ENCODE data around the gene METTL25. TPM values are rescaled to one million over a fixed set of nuclear protein-coding genes. Genes with fewer than 3 reads are reported as not detected.

Gene METTL25
- total RNA-seq, 2 donors from 2014 or later, result 16.3 to 20.6 TPM

DNA sequence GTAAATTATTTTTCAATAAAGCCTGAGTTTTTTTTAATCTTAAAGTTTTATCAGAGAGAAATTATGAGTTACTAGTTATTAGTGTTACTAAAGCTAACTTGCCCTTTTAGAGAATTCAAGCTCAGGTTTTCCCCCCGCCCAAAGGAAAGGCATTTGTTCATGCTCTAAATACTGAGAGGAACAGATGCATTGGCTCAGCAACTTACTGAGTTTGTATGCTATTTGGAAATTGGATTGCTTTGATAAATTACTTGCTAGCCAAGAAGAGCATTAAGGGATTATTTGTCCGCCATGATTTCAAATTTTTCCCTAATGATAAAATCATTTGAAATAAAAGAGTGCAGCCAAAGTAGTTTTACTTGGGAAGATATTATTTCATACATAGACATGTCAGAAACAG is 149.4 kb downstream of the METTL25 start:
- no peak overlapping the region for H3K27ac ChIP-seq
- no peaks in the 10 kb centered on the region for H3K4me1 ChIP-seq
- no peak for DNase-seq (ENCODE audit: low spot score)
- H3K9me3 ChIP-seq, result no peaks in the 10 kb centered on the region
- H3K27me3 ChIP-seq, result no peaks in the 10 kb centered on the region
- TF ChIP-seq, protein P1, sequence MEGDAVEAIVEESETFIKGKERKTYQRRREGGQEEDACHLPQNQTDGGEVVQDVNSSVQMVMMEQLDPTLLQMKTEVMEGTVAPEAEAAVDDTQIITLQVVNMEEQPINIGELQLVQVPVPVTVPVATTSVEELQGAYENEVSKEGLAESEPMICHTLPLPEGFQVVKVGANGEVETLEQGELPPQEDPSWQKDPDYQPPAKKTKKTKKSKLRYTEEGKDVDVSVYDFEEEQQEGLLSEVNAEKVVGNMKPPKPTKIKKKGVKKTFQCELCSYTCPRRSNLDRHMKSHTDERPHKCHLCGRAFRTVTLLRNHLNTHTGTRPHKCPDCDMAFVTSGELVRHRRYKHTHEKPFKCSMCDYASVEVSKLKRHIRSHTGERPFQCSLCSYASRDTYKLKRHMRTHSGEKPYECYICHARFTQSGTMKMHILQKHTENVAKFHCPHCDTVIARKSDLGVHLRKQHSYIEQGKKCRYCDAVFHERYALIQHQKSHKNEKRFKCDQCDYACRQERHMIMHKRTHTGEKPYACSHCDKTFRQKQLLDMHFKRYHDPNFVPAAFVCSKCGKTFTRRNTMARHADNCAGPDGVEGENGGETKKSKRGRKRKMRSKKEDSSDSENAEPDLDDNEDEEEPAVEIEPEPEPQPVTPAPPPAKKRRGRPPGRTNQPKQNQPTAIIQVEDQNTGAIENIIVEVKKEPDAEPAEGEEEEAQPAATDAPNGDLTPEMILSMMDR (IDR thresholded peaks at IDR 0.05), result no peak
- no peaks in the 10 kb centered on the region for H3K36me3 ChIP-seq
- no peak overlapping the region for H3K4me3 ChIP-seq

DNA sequence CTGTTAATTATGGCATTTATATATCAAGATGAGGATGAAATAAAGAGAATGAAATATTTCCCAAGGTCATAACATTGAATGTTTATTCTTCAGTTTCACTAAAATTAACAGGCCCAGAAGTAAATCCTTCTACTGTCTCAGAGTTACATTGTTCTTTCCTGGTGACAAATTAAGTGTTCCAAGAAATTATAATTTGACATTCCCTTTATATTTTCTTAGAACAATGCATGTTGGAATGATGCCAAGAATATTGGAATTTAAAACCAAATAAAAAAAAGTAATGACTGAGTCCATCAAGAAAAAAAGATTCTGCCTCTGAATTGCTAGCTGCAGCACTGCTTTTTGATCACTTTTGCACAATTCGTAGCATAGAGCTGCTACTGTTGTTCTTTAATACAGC is 152.1 kb downstream of the METTL25 start:
- no peak overlapping the region for H3K4me3 ChIP-seq

DNA sequence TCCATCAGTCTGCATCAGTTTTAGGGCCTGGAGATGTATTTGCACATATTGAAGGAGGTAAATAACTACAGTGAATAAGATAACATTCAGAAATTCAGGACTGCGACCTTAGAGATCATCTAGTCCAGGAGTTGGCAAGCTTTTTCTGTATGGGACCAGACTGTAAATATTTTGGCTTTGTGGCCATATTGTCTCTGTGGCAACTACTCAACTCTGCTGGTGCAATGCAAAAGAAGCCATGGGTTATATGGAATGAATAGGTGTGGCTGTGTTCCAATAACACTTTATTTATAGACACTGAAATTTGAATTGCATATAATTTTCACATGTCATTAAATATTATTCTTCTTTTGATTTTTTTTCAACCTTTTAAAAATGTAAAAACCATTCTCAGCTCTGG is 156.6 kb downstream of the METTL25 start:
- TF ChIP-seq, protein P1 (IDR thresholded peaks at IDR 0.05), result no peak
- H3K27me3 ChIP-seq, result no peaks in the 10 kb centered on the region
- no peak overlapping the region for H3K4me3 ChIP-seq
- no peak for DNase-seq (ENCODE audit: low spot score)
- no peaks in the 10 kb centered on the region for H3K36me3 ChIP-seq
- H3K4me1 ChIP-seq, result no peaks in the 10 kb centered on the region
- H3K9me3 ChIP-seq, result no peaks in the 10 kb centered on the region
- H3K27ac ChIP-seq, result no peak overlapping the region

More for the DNA sequence above, 152.1 kb downstream of the METTL25 start:
- DNase-seq (ENCODE audit: low spot score), result no peak
- Histone ChIP-seq H3K27ac (no peak overlapping the region), H3K36me3 (no peaks in the 10 kb centered on the region), H3K4me1 (no peaks in the 10 kb centered on the region), H3K27me3 (no peaks in the 10 kb centered on the region), H3K9me3 (no peaks in the 10 kb centered on the region)
- TF ChIP-seq, protein P1 (IDR thresholded peaks at IDR 0.05), result no peak

DNA sequence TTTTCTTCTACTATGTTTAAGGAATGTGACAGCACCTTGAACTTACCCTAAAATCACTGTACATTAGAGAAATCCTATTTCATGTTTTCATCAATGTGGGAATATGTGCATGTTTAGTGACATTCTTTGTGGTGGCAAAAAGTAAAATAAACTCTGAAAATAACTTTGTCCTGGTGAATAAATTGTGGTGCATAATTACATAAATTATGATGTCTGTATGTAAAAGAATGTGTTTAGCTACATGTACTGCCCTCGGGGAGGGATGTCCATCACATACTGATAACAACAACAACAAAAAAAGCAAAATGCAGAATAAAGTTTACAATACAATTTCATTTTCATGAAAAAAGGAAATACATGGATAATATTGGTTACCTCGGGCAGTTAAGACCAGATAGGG is 157.3 kb downstream of the METTL25 start:
- no peak for DNase-seq (ENCODE audit: low spot score)
- no peak overlapping the region for H3K4me3 ChIP-seq
- H3K4me1 ChIP-seq, result no peaks in the 10 kb centered on the region
- H3K27ac ChIP-seq, result no peak overlapping the region
- H3K9me3 ChIP-seq, result no peaks in the 10 kb centered on the region
- TF ChIP-seq, protein P1 (IDR thresholded peaks at IDR 0.05), result no peak
- no peaks in the 10 kb centered on the region for H3K36me3 ChIP-seq
- no peaks in the 10 kb centered on the region for H3K27me3 ChIP-seq

DNA sequence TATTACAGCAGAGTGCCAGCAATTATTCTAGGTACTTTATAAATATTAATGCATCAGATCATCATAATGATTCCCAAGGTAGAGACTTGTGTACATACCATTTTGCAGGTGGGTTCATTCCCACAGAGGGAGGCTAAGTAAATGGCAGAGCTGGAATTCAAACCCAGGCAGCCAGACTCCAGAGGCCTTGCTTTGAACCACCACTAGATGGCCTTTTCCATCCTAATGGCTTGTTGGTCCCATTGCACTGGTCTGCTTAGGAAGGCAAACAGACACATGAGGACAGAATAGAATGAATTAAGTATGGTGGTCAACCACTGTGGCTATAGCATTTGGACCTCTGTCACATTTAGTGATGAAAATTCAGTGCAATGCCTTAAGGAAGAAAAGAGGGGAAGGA is 158.7 kb downstream of the METTL25 start:
- DNase-seq (ENCODE audit: low spot score), result no peak
- H3K4me1 ChIP-seq, result no peaks in the 10 kb centered on the region
- TF ChIP-seq, protein P1 (IDR thresholded peaks at IDR 0.05), result no peak

DNA sequence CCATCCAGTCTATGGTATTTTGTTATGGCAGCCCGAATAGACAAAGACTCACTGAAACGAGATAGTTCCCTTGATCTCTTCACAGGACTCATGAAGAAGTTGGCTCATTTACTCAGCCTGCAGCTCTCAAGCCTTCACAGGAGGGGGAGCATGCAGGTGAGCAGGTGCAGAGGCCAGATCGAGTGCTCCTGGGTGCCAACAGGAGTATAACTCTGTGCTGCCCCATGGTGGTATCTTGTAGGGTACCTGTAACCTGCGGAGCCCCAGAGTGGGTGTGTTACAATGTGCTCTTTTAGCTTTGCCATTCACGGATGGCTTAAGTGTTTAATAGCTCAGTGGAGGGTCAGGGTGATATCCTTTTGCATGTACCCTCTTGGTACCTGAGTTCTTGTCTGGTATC is 159.5 kb downstream of the METTL25 start:
- H3K27me3 ChIP-seq, result no peaks in the 10 kb centered on the region
- H3K36me3 ChIP-seq, result no peaks in the 10 kb centered on the region
- H3K4me3 ChIP-seq, result no peak overlapping the region
- H3K9me3 ChIP-seq, result no peaks in the 10 kb centered on the region
- TF ChIP-seq, protein P1 (IDR thresholded peaks at IDR 0.05), result no peak
- H3K4me1 ChIP-seq, result no peaks in the 10 kb centered on the region
- DNase-seq (ENCODE audit: low spot score), result no peak
- no peak overlapping the region for H3K27ac ChIP-seq

More for the DNA sequence above, 158.7 kb downstream of the METTL25 start:
- Histone ChIP-seq H3K9me3 (no peaks in the 10 kb centered on the region), H3K4me3 (no peak overlapping the region), H3K27ac (no peak overlapping the region), H3K27me3 (no peaks in the 10 kb centered on the region), H3K36me3 (no peaks in the 10 kb centered on the region)

Data from right atrium auricular region (tissue), 2 donors.